Activated CD4-positive, alpha-beta T cell treated with anti-CD3 and anti-CD28 coated beads for 24 hours (primary cell): ENCODE results near the gene PLA2G5.
"Not testable (repeated sequence)": the region's sequence is repeated elsewhere in the genome, so short reads cannot be mapped to it uniquely, and the experiment has no call there.

ENCODE experiments used
- DNase-seq, 2 donors: peaks; one replicate each; pipeline ENCODE4 v3.0.0-alpha.2; 2020; ENCODE audit warnings: low read depth in 2 of 2

PLA2G5 gene, protein sequence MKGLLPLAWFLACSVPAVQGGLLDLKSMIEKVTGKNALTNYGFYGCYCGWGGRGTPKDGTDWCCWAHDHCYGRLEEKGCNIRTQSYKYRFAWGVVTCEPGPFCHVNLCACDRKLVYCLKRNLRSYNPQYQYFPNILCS

DNA sequence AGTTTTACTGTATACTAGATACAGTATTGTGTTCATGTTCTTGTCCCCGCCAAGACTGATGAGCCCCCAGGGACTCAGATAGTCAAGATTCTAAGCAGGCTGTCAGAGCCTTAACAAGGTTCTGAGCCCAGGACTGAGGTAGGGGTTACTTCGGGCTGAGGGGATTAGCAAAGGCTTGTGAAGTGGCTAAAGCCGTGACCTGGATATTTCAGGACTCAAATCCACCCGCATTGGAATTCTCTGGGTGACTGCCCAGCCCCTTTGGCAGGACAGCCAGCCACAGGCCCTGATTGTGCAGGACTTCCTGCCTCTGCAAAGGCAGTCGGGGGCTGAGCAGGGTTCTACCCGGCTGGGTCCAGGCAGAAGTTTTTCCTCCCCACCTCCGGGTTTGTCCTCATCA lies at the start of gene PLA2G5:
Gene PLA2G5, plus strand, starts transcription at position 321 of the 400 bp plus-strand sequence. CDS start 14,637 bp downstream, outside the sequence.
- DNase-seq = no peak

DNA sequence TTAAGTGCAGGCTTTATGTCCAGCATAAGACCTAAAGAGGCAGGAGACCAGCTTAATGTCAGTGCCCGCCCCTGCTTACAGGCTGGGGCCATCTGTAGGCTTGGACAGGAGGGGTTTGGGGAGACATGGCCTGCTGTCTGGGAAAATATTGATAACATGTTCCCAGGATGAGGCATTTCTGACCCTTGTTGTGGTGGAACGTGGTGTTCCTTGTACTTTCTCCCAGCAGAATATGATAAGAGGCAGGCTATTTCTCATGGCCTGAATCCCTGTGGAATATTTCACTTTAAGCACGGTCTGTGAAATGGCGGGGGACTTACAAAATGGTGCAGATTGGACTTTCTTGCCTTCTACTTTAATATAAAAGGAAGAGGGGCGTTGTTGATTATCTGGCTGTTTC lies 41.9 kb upstream of the PLA2G5 start:
- no peak for DNase-seq

DNA sequence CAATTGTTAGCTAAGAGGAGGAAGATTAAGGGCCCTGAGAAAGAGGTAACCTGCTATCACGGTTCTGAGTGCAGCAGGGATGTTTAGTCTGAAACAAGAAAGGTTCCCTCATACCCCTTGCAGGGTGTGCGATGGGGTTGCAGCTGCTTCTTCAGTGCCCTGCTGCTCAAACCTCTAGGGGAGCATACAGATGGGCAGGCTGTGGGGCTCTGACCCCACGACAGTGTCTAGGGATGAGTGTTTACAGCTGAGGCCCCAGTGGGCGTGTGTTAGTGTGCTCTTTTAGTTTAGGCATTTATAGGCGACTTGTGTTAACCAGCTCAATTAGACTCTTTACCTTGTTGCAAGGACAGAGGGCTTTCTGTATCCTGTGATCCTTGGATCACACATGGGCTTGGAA lies 41.3 kb upstream of the PLA2G5 start:
- no peak for DNase-seq

DNA sequence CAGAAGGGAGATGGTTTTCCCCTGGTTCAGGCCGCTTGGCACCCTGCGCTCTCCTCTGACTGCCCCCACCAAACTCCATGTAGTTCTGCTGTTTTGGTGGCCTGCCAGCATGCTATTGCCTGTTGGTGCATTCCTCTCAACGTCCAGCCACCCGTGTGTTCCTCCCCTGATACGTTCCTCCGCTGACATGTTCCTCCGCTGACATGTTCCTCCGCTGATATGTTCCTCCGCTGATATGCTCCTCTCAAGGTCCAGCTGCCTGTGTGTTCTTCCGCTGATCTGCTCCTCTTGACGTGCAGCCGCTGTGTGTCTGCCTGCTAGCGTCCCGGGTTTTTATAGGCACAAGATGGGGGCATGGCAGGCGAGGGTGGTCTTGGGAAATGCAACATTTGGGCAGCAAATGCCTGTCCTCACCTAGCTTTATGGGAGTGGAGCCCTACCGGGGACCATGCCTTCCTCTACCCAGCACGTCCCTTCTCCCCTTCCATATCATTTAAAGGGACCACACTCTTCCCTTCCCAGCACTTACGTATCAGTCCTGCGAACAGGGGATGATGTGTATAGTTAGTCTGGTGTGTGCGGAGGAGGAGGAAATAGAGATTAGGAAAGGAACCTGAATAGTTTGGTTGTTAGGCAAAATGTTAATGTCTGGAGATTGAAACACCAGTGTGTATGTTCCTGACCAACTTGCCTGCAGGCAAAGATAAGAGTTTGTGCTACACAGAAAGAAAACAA lies 40.6 kb upstream of the PLA2G5 start:
- no peak for DNase-seq

DNA sequence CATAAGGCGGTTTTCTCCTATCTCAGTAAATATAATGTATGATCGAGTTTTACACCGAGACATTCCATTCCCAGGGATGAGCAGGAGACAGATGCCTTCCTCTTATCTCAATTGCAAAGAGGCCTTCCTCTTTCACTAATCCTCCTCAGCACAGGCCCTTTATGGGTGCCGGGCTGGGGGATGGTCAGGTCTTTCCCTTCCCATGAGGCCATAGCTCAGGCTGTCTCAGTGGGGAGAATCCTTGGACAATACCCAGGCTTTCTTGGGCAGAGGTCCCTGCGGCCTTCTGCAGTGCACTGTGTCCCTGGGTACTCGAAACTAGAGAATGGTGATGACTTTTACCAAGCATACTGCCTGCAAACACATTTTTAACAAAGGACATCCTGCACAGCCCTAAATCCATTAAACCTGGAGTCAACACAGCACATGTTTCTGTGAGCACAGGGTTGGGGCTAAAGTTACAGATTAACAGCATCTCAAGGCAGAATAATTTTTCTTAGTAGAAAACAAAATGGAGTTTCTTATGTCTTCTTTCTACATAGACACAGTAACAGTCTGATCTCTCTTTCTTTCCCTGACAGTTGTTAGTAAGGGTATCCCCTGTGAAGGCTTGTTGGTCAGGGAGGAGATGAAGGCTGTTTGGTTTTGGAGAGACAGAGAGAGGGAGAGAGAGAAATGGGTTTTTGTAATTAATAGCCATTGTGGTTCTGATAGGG lies 39.4 kb upstream of the PLA2G5 start:
- DNase-seq = not testable (repeated sequence)

DNA sequence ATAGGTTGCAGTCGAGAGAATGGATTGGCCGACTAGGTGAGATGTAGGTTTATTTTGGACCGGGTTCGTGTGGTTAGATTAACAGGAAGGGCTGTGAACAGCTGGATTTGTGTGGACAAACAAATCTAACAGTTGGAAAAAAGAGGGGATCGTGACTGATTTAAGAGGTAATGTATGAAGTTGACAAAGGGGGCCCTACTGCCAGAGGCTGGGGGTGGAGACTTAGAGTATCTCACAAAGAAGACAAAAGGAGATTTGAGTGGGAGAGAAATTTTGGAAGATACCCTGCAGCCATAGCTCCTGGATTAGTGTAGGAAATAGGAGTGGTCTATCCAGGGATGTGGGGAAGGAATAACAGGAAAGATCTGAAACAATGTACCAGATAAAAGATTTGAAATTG lies 38.8 kb upstream of the PLA2G5 start:
- no peak for DNase-seq

DNA sequence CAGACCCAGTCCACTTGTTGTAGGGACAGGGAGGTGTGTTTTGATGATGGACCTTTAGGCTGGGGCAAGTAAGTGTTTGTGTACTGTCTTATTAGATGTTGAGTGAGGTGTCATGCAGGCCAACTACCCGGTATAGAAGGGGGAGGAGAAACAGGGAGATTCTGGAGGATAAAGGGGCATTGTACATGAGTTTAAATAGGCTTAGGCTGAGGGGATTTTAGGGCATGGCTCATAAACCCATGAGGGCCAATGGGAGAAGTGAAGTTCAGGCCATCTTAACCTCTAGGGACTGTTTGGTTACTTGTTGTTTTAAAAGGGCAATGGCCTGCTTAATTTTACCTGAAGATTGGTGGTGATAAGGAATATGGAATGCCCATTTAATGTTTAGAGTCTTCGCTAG lies 38.2 kb upstream of the PLA2G5 start:
- DNase-seq = no peak

DNA sequence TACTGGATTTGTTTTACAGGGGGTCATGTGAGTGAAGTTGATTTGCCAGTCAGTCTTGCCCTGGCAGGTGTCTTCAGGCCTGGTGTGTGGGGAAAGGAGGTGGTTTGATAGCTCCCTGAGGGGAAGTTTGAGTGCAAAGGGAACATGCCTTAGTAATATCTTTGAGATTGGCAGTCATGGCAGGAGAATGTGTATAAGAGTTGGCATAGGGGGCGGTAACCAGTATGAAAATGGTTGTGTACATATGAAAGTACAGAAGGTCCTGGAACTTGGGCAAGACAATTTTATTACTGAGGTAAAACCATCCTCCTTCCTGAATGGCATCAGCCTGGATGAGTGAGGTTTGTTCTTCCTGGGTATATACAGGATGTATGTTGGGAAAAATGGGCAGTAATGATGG lies 37.6 kb upstream of the PLA2G5 start:
- no peak for DNase-seq

DNA sequence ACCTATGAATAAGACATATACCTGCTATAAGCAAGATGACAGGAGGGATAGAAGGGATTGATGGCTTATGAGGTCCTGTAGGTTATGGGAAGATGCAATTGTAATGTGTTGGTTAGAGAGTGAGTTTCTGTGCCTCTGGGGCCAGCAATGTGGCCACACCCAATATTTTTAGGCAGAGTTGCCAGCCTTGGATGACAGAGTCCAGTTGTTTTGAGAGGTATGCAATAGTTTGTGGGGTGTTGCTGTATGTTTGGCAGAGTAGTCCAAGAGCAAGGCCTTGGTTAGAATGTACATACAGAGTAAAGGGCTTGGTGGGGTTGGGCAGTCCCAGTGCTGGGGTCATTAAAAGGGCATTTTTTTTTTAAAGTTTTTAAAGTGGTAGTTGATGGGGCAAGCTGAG lies 36.6 kb upstream of the PLA2G5 start:
- DNase-seq = no peak

DNA sequence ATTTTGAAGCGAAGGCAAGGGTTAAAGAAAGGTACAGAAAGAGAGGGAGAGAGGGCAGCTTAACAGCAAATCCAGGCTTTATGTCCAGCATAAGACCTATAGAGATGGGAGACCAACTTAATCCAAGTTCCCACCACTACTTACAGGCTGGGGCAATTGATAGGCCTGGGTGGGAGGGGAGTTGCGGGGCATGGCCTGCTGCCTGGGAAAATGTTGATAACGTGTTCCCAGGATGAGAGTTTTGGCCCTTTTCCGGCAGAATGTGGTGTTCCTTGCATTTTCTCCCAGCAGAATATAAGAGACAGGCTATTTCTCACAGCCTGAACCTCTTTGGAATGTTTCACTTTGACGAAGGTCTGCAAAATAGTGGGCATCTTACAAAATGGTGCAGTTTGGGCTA lies 34.9 kb upstream of the PLA2G5 start:
- DNase-seq = no peak

DNA sequence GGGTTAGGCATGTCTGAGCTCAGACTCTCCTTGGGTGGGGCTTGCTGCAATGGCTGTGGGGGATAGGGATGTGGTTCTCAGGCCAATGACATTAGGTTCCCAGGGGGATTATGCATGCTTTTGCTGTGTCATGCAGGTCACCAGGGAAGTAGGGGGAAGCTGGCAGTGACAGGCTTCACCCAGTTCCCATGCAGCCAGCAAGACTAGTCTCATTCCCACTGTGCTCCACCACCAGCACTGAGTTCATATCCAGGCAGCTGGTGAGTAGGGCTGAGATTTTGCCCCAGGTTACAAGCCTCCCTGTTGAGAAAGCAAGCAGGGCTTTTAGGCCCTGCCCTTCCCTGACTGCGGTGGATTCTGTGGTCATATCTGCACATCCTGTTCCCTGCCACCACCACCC lies 32.1 kb upstream of the PLA2G5 start:
- no peak for DNase-seq

DNA sequence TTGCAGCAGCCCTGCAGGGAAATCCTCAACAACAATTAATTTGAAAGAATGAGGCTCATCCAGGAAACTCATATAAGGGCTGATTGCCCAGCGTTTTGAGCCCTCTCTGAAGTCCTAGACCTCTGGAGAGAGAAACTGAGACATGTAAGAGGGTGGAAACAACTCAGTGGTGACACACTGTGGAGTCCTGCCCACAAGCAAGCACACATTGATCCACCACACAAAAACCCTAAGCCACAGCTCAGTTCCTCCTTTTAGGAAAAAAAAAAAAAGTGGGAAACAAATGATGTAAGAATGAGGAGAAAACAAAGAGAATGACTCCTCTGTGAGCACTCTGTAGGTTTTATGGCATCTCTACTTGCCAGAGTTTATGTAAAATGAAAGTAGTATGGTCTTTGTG lies 22.9 kb upstream of the PLA2G5 start:
- no peak for DNase-seq

DNA sequence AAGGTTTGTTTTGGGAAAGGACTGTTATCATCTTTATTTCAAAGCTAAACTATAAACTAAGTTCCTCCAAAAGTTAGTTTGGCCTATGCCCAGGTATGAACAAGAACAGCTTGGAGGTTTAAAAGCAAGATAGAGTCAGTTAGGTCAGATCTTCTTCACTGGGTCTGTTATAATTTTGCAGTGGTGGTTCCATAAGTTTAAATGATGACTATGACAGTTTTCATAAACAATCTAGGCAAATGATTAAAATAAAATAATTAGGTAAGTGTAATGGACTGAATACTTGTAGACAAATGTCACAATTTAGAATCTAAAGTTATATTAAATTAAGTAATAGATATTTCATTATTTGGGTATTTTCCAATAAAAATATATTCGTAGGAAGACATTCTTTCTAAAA lies 21.4 kb upstream of the PLA2G5 start:
- DNase-seq = no peak

DNA sequence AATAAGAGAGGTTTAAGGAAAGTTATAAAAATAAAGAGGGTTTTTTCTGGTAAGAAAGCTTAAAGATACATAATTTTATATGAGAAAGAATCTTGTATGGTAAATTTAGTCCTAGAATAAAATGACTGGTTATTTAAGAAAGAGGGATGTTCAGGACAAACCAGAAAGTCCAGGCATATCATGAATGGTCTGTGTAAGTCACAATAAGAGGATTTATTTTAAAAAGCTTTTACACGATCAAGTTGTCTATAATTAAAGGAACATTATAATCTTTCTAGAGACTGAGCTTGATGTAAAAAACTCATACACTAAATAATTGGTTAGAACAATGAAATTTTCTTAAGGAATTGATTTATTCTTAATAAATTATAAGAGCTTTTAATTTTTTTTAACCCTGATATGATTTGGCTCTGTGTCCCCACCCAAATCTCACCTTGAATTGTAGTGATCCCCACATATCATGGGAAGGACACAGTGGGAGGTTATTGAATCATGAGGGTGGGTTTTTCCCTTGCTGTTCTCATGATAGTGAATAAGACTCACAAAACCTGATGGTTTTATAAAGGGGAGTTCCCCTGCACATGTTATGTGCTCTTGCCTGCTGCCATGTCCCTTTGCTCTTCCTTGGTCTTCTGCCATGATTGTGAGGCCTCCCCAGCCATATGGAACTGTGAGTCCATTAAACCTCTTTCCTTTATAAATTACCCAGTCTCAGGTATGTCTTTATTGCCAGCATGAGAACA lies 20.8 kb upstream of the PLA2G5 start:
- not testable (repeated sequence) for DNase-seq

DNA sequence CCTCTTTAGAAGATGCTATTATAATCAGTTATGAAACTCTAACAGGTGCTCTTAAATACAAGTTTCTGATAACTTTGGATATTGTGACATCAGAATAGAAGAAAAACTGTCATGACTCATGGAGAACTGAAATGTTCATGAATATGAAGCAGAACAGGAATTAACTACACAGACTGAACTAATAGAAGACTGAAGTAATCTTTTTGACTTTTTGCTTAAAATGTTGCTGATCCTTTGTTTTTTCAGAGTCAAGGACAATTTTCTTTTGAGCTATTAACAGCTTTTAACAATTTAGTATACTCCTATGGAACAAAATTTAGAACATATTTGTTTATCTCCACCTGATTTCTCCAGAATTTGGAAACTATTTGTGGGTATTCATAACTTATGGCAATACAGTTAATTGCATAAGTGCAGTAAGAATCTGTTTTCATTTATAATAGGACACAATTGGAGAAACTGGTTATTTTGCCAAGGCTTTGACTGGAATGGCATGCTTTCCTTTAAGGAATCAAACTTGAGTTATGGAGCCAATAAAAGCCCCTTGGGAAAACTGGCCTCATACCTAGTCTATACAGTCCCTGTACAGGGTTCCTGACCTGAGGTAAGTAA lies 18.7 kb upstream of the PLA2G5 start:
- DNase-seq = no peak

DNA sequence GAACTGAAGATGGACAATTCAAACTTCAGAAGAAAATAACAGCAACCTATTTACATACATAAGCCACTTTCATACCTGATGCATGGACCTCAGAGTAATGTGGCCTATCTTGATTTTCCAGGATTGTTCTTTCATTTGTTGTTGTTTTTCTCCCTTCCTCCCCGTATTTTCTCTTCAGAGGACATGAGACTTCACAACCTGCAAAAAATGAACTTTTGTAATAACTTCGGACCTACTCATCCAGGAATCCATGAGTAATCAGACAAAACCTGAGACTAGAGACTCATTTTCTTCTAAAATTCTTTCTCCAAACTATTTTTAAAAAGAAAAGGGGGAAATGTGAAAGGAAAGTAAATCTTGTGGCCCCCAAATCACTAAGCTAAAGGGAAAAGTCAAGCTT lies 17.6 kb upstream of the PLA2G5 start:
- DNase-seq = no peak

DNA sequence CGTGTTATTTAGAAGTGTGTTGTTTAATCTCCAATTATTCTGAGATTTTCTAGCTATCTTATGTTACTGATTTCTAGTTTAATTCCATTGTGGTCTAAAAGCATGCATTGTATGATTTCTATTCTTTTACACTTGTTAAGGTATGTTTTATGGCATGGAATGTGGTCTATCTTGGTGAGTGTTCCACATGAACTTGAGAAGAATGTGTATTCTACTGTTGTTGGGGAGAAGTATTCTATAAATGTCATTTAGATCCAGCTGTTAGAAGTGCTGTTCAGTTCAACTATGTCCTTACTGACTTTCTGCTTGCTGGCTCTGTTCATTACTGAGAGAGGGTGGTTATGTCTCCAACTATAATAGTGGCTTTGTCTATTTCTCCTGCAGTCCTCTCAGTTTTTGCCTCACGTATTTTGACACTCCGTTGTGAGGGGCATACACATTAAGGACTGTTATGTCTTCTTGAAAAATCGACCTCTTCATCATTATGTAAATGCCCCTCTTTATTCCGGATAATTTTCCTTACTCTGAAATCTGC lies 12.0 kb upstream of the PLA2G5 start:
- no peak for DNase-seq

DNA sequence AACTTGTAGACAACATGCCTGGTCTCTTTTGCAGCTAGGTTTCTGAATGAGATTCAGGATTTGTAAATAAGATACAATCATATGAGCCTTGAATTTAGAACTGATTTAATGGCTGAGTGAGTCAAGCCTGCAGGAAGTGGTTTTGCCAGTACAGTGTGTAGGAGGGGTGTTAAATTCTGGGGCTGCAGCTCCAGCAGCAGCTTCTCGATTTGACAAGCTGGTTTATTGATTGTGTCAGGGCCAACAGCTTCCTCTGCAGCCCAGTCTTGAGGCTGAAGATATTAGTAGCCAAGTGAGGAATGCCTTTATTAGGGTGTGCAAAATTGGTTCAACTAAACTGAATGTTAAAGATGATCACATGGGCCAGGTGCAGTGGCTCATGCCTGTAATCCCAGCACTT lies 11.5 kb upstream of the PLA2G5 start:
- DNase-seq = peak; percentile 20 to 29

DNA sequence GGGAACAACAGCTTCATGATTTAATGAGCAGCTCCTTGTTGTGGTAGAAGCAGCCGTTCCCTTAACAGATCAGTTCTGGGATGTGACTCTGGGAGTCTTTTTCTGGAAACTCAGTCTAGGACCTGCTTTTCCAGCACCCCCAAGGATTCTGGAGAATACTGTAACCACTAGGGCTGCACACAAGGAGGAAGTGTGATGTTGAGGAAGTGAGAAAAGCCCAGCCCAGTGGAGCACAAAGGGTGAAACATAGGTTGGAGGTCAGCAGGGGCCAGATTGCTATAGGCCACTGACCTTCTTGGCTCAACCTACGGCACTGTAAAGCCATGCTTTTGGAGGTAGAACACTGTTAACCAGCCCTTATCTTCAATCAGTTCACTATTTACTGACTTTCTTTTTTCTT lies 10.1 kb upstream of the PLA2G5 start:
- DNase-seq = no peak

DNA sequence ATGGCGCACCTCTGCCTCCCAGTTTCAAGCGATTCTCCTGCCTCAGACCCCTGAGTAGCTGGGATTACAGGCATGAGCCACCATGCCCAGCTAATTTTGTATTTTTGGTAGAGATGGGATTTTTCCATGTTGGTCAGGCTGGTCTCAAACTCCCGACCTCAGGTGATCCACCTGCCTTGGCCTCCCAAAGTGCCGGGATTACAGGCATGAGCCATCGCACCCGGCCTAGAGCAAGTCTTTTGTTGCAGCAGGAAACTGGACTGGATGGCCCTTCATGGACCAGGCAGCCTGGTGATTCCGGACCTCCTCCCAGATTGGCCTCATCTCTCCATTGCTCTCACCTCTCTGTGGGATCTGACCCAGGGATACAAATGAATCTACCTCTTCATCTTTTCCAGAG lies 9.2 kb upstream of the PLA2G5 start:
- not testable (repeated sequence) for DNase-seq

DNA sequence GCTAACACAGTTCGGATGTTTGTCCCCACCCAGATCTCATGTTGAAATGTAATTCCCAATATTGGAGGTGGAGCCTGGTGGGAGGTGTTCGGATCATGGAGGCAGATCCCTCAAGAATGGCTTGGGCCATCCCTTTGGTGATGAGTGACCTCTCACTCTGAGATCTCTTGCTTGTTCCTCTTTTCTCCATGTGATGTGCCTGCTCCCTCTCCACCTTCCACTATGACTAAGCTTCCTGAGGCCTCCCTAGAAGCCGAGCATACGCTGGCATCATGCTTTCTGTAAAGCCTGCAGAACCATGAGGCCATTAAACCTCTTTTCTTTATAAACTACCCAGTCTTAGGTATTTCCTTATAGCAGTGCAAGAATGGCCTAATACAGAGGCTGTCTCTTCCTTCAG lies 8.1 kb upstream of the PLA2G5 start:
- no peak for DNase-seq

DNA sequence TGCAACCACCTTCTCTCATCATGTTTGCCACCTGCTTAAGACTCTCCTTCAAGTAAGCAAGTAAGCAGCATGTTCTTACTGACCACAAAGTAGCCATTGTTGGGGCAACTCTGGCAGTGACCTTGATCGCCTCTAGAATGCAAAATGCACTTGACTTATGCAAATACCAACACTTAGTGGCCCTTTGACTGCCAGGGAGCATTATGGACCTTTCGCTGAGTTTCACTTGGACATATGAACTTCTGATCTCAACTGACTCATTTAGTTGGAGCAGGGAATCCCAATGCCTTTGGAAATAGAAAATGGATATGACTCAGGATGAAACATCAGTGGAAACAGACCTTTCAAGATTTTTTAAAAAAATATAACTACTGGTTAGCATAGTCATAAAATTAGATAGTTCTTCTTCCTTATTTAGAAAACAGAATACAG lies 6.1 kb upstream of the PLA2G5 start:
- no peak for DNase-seq
